ENCODE data around the gene MTG2. TPM values are rescaled to one million over a fixed set of nuclear protein-coding genes. Genes with fewer than 3 reads are reported as not detected.

MTG2 gene
- total RNA-seq, 1 donor from 2014 or later, result 19.5 TPM

DNA sequence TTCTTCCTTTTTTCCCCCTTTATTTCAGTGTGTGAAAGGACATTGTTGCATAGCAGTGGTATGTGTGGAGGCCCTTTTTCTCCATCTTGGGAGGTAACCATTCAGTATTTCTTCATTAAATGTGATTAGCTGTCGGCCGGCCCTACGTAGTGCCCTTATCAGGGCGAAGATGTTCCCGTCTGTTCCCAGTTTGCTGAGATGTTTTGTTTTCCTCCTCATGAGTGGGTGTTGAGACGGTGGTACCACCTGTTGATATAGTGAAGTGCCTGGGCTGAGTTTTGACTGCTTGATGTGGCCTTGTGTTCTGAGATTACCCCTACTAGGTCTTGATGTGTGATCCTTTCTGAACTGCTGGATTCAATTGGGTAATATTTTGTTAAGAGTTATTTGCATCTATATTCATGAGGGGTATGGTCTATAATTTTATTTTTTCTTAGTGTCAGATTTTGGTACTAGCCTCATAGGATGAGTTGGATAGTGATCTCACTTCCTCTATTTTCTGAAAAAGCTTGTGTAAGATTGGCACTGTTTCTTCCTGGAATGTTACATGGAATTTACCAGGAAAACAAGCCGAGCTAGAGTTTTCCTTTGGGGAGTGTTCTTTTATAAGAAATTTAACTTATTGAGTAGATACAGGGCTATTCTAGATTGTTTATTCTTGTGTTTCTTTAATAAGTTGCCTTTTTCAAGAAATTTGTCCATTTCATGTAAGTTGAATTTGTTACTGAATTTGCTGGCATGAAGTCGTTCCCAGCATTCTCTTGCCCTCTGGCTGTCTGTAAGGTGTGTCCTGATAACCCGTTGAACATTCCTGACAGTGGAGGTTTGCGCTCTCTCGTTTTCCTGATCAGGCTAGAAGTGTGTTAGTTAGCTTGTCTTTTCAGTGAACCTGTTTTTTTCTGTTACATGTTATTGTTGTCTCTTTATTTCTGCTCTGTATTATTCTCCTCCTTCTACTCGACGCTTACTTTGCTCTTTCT is 4.3 kb downstream of the MTG2 start:
- no peaks in the 10 kb centered on the region for H3K36me3 ChIP-seq (ENCODE audit: control insufficient read depth, insufficient read depth, low read length)
- no peak for DNase-seq (ENCODE audit: low read depth)
- TF ChIP-seq, protein P1, sequence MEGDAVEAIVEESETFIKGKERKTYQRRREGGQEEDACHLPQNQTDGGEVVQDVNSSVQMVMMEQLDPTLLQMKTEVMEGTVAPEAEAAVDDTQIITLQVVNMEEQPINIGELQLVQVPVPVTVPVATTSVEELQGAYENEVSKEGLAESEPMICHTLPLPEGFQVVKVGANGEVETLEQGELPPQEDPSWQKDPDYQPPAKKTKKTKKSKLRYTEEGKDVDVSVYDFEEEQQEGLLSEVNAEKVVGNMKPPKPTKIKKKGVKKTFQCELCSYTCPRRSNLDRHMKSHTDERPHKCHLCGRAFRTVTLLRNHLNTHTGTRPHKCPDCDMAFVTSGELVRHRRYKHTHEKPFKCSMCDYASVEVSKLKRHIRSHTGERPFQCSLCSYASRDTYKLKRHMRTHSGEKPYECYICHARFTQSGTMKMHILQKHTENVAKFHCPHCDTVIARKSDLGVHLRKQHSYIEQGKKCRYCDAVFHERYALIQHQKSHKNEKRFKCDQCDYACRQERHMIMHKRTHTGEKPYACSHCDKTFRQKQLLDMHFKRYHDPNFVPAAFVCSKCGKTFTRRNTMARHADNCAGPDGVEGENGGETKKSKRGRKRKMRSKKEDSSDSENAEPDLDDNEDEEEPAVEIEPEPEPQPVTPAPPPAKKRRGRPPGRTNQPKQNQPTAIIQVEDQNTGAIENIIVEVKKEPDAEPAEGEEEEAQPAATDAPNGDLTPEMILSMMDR (IDR thresholded peaks at IDR 0.05; ENCODE audit: insufficient read depth, low read length, poor library complexity, severe bottlenecking), result no peak
- no peaks in the 10 kb centered on the region for H3K27me3 ChIP-seq (ENCODE audit: control insufficient read depth, insufficient read depth, low read length)
- H3K4me3 ChIP-seq (ENCODE audit: low read depth, low read length), result no peak overlapping the region

DNA sequence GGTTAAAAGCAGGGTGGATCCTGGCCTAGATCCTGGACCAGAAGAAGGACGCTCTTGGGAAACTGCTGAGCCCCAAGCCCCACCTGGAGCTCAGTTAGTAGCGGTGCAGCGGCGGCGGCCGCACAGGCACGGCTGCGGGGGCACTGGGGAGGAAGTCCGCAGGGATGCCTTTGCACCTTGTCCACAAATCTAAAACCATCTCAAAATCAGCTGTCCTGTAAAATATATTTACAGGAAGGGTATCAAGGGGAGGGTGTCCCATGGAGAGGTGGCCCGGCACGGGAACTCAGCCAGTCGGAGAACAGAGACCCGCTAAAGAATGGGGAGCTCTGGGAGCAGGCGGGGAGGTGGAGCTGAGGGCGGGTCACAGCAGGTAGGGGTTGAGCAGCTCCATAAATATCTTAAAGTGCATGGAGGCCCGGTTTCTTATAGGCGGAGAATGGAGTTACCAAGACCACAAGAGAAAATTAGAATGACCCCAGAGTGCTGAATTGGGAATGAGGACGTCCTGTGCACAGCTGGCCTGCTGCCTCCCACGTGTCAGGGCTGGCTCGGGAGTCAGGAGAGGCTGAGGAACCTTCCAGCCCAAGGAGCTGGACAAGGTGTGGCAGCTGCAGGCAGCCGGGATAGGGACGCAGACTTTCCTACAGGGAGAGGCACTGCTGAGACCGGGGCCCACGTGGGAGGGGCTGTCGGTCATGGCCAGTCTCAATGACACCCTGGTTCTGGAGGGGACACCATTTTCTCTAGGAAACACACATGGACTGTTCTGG is 8.0 kb downstream of the MTG2 start:
- no peaks in the 10 kb centered on the region for H3K27me3 ChIP-seq (ENCODE audit: control insufficient read depth, insufficient read depth, low read length)
- no peaks in the 10 kb centered on the region for H3K36me3 ChIP-seq (ENCODE audit: control insufficient read depth, insufficient read depth, low read length)
- H3K4me3 ChIP-seq (ENCODE audit: low read depth, low read length), result no peak overlapping the region
- TF ChIP-seq, protein P1 (IDR thresholded peaks at IDR 0.05; ENCODE audit: insufficient read depth, low read length, poor library complexity, severe bottlenecking), result no peak
- DNase-seq (ENCODE audit: low read depth), result no peak

DNA sequence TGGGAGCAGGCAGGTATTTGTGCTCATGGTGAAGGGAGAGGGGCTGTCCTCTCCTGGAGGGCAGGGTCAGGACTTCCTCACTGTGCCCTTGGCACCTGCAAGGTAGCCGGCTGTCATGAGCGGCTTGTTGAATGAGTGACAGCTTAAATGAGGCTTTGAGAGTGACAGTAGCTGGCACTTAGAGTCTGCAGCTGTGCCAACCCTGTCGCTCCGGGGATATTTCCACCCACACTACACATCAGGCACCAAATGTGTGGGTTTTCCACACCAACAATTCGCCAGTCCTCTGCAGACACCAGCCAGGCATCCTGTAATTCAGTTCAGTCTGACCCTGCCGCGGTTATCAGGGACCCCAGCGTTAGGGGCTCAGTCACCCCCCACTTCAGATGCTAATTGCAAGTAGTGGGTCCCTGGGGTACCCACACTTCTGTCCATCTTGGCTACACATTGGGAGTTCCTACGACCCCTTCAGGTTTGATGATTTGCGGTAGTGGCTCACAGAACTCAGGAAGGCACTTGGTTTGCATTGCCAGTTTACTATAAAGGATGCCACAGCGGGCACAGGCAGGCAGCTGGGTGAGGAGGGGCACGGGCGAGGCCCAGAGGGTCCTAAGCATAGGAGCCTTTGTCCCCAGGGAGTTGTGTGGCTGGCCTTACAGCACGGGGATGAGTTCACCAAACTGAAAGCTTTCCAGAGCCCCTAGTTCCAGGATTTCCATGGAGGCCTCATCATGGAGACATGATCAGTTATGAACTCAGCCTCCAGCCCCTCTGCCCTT is 9.1 kb downstream of the MTG2 start:
- H3K27me3 ChIP-seq (ENCODE audit: control insufficient read depth, insufficient read depth, low read length), result no peaks in the 10 kb centered on the region
- DNase-seq (ENCODE audit: low read depth), result no peak
- H3K36me3 ChIP-seq (ENCODE audit: control insufficient read depth, insufficient read depth, low read length), result no peaks in the 10 kb centered on the region
- TF ChIP-seq, protein P1 (IDR thresholded peaks at IDR 0.05; ENCODE audit: insufficient read depth, low read length, poor library complexity, severe bottlenecking), result no peak
- H3K4me3 ChIP-seq (ENCODE audit: low read depth, low read length), result no peak overlapping the region

DNA sequence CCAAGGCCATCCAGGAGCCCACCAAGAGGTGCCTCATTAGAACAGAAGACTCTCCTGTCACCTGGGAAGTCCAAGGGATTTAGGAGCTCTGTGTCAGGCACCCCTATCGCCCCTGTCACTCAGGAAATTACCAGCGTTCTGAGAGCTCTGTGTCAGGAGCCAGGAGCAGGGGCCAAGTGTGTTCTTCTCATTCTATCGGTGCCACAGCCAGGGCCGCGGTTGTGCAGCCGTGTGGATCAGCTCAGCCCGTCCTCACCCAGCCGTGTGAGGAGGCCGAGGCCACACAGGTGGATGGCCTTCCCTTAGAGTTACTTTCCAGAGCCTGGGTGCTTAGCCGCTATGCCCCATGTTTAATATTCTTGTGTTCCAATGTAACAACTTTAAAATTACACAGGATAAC is 9.8 kb downstream of the MTG2 start:
- Histone ChIP-seq H3K36me3 (ENCODE audit: control insufficient read depth, insufficient read depth, low read length) (no peaks in the 10 kb centered on the region), H3K27me3 (ENCODE audit: control insufficient read depth, insufficient read depth, low read length) (no peaks in the 10 kb centered on the region), H3K4me3 (ENCODE audit: low read depth, low read length) (no peak overlapping the region)
- TF ChIP-seq, protein P1 (IDR thresholded peaks at IDR 0.05; ENCODE audit: insufficient read depth, low read length, poor library complexity, severe bottlenecking), result no peak
- no peak for DNase-seq (ENCODE audit: low read depth)

DNA sequence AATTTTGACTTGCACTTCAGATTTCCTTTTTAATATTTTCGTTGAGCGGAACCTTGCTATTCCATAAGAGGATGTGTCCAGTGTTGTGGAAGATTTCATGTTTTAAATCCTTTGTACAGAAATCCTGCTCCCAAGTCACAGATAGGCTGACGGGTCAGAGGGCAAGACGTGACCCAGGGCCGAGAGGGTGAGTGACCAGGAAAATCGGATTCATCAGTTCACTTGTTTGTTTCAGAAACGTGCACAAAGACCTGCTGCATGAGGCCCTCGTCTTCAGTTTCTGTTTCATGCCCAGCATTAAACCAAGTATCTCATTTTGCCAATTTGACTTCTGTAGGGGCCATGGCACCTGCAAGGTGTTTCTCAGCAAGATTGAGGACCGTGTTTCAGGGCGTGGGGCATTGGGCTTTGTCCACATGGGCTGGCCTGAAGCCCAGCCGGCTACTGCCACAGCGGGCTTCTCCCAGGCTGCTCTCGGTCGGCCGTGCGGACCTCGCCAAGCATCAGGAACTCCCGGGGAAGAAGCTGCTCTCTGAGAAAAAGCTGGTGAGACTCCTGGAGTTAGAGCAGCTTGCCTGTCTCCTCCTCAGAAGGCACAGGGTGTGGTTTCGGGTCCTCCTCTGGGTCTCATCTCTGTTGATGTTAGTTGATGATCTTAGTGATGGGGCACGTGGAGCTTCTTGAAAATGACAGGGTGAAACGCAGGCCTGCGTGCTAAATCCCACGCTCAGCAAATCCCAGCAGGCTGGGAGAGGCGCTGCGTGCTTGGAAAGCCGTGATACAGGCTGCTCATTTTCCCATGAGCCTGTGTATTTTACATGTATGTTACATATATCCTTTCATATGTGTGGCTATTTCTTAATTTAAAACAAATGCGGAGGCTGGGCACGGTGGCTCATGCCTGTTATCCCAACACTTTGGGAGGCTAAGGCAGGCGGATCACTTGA is 10.5 kb downstream of the MTG2 start:
- no peak for DNase-seq (ENCODE audit: low read depth)
- Histone ChIP-seq H3K4me3 (ENCODE audit: low read depth, low read length) (no peak overlapping the region), H3K27me3 (ENCODE audit: control insufficient read depth, insufficient read depth, low read length) (no peaks in the 10 kb centered on the region), H3K36me3 (ENCODE audit: control insufficient read depth, insufficient read depth, low read length) (peaks cover under 1% of the 10 kb centered on the region)
- TF ChIP-seq, protein P1 (IDR thresholded peaks at IDR 0.05; ENCODE audit: insufficient read depth, low read length, poor library complexity, severe bottlenecking), result no peak
